H1 (cell line): ENCODE measurements around the gene GRIK4. TPM values are rescaled to one million over a fixed set of nuclear protein-coding genes. Genes with fewer than 3 reads are reported as not detected.

Experiments
- CTCF ChIA-PET: fragments of 300-600 bp; sonication (Branson Sonifier 250); formaldehyde crosslinking; loops from one replicate; lab custom pipeline; 2021; ENCODE audit not compliant: partially characterized antibody; lab: Charles Lee
- POLR2A ChIA-PET: fragments of 300-600 bp; sonication (Branson Sonifier 250); formaldehyde crosslinking; loops from one replicate; lab custom pipeline; 2021; ENCODE audit warnings: inconsistent platforms; ENCODE audit not compliant: partially characterized antibody; lab: Charles Lee
- DNase-seq, 2 experiments: peaks; one replicate each; pipeline versions ENCODE4 v3.0.0 to v3.0.0-alpha.2; 2010 to 2022; ENCODE audit warnings: low spot score in 2 of 2, low read depth in 1 of 2, mixed read lengths in 1 of 2
- FAIRE-seq: peaks from 2 replicates; lab custom pipeline; 2011; peaks lifted over from hg19 to GRCh38; lab: Jason Lieb, UNC
- H2AFZ ChIP-seq: 2 replicates; pipeline ENCODE4 v1.8.1; 2012; ENCODE audit warnings: low read length, inconsistent platforms
- H2AK5ac ChIP-seq: 2 replicates; pipeline ENCODE4 v1.6.1; 2013; ENCODE audit warnings: low read depth, low read length
- H2BK120ac ChIP-seq: replicated peaks from 2 replicates; pipeline ENCODE3; 2013; ENCODE audit warnings: low read depth, low read length, inconsistent platforms
- H2BK12ac ChIP-seq: 2 replicates; pipeline ENCODE4 v1.6.1; 2013; ENCODE audit warnings: low read depth, low read length
- H2BK15ac ChIP-seq: 2 replicates; pipeline ENCODE4 v1.6.1; 2013; ENCODE audit warnings: low read length
- H2BK20ac ChIP-seq: 2 replicates; pipeline ENCODE4 v1.6.1; 2013; ENCODE audit warnings: low read length
- H2BK5ac ChIP-seq: 2 replicates; pipeline ENCODE4 v1.6.1; 2013; ENCODE audit warnings: low read depth, low read length
- H3K14ac ChIP-seq: 2 replicates; pipeline ENCODE4 v1.6.1; 2013; ENCODE audit warnings: inconsistent platforms; ENCODE audit not compliant: insufficient read length
- H3K18ac ChIP-seq: 2 replicates; pipeline ENCODE4 v1.6.1; 2013; ENCODE audit warnings: low read length; ENCODE audit errors: extremely low read depth
- H3K23ac ChIP-seq: 2 replicates; pipeline ENCODE4 v1.6.1; 2013; ENCODE audit warnings: inconsistent platforms; ENCODE audit not compliant: insufficient read length
- H3K23me2 ChIP-seq: 2 replicates; pipeline ENCODE4 v1.6.1; 2013; ENCODE audit warnings: low read depth, low read length
- H3K27ac ChIP-seq: 2 replicates; pipeline ENCODE4 v1.6.1; 2011; ENCODE audit warnings: low read depth, low read length, inconsistent platforms
- H3K27me3 ChIP-seq, 4 experiments: replicated peaks in 1 of 4; 1 replicate in 1 of 4; 2 replicates in 3 of 4; pipeline versions ENCODE4 v1.6.1 to v1.8.1; 2011 to 2013; ENCODE audit warnings: low read length in 3 of 4, mild to moderate bottlenecking in 3 of 4, inconsistent platforms in 2 of 4, mixed read lengths in 2 of 4, moderate library complexity in 1 of 4; ENCODE audit not compliant: control insufficient read depth in 3 of 4, insufficient read depth in 3 of 4; ENCODE audit errors: extremely low read depth in 1 of 4
- H3K36me3 ChIP-seq, 4 experiments: 2 replicates each; pipeline versions ENCODE4 v1.6.1 to v1.8.1; 2011 to 2013; ENCODE audit warnings: mild to moderate bottlenecking in 4 of 4, low read length in 3 of 4, moderate library complexity in 2 of 4, control low read depth in 1 of 4, inconsistent platforms in 1 of 4; ENCODE audit not compliant: insufficient read depth in 4 of 4, control insufficient read depth in 2 of 4
- H3K4ac ChIP-seq: replicated peaks from 2 replicates; pipeline ENCODE3; 2013; ENCODE audit warnings: low read length, low read depth, mixed read lengths, inconsistent platforms; ENCODE audit not compliant: insufficient read length
- H3K4me1 ChIP-seq, 4 experiments: replicated peaks in 1 of 4; 1 replicate in 1 of 4; 2 replicates in 3 of 4; pipeline versions ENCODE4 v1.6.1 to v1.8.1; 2011 to 2013; ENCODE audit warnings: low read length in 3 of 4, inconsistent platforms in 2 of 4, mixed read lengths in 1 of 4; ENCODE audit not compliant: insufficient read depth in 4 of 4, control insufficient read depth in 3 of 4
- H3K4me2 ChIP-seq, 2 experiments: 2 replicates each; pipeline versions ENCODE4 v1.6.1 to v1.8.1; 2011 to 2013; ENCODE audit warnings: low read depth in 2 of 2, low read length in 2 of 2, control low read depth in 1 of 2, inconsistent platforms in 1 of 2, mild to moderate bottlenecking in 1 of 2; ENCODE audit not compliant: insufficient read depth in 1 of 2
- H3K4me3 ChIP-seq, 4 experiments: fragments of 200-600, 300-600 bp in 1 of 4; sonication (generic), shearing (Covaris generic), sonication (Bioruptor Twin) in 1 of 4; 2 replicates each; pipeline versions ENCODE4 v1.5.1 to v1.8.1; 2011 to 2016; ENCODE audit warnings: low read length in 4 of 4, low read depth in 3 of 4, control low read depth in 2 of 4, inconsistent platforms in 2 of 4, mild to moderate bottlenecking in 2 of 4, mixed read lengths in 1 of 4, moderate library complexity in 1 of 4; ENCODE audit not compliant: insufficient read depth in 2 of 4; ENCODE audit errors: extremely low read depth in 1 of 4
- H3K56ac ChIP-seq: replicated peaks from 2 replicates; pipeline ENCODE3; 2013; ENCODE audit warnings: low read depth, mild to moderate bottlenecking, mixed read lengths, low read length, inconsistent platforms; ENCODE audit not compliant: insufficient read length
- H3K79me1 ChIP-seq: 2 replicates; pipeline ENCODE4 v1.6.1; 2013; ENCODE audit warnings: low read depth, low read length, control low read depth
- H3K79me2 ChIP-seq, 2 experiments: 2 replicates each; pipeline versions ENCODE4 v1.6.1 to v1.8.1; 2012 to 2013; ENCODE audit warnings: low read length in 2 of 2, mild to moderate bottlenecking in 2 of 2, inconsistent platforms in 1 of 2; ENCODE audit not compliant: insufficient read depth in 2 of 2, control insufficient read depth in 1 of 2
- H3K9ac ChIP-seq, 4 experiments: replicated peaks in 1 of 4; 1 replicate in 1 of 4; 2 replicates in 3 of 4; pipeline versions ENCODE4 v1.6.1 to v1.8.1; 2011 to 2013; ENCODE audit warnings: low read depth in 3 of 4, low read length in 3 of 4, control low read depth in 2 of 4, mild to moderate bottlenecking in 2 of 4, moderate library complexity in 2 of 4, inconsistent platforms in 1 of 4; ENCODE audit errors: extremely low read depth in 1 of 4
- H3K9me3 ChIP-seq, 2 experiments: 2 replicates each; pipeline versions ENCODE4 v1.6.1 to v1.8.1; 2012 to 2013; ENCODE audit warnings: mild to moderate bottlenecking in 2 of 2, moderate library complexity in 2 of 2, control low read depth in 1 of 2, inconsistent platforms in 1 of 2, low read depth in 1 of 2, low read length in 1 of 2, mixed read lengths in 1 of 2; ENCODE audit not compliant: insufficient read depth in 2 of 2
- H4K20me1 ChIP-seq, 2 experiments: replicated peaks in 1 of 2; 2 replicates each; pipeline versions ENCODE3 to v1.8.1; 2011 to 2013; ENCODE audit warnings: inconsistent platforms in 2 of 2, low read length in 2 of 2, mild to moderate bottlenecking in 1 of 2; ENCODE audit not compliant: insufficient read depth in 2 of 2, control insufficient read depth in 1 of 2
- H4K5ac ChIP-seq: 2 replicates; pipeline ENCODE4 v1.6.1; 2013; ENCODE audit warnings: low read length, low read depth, mixed read lengths, inconsistent platforms; ENCODE audit not compliant: insufficient read length
- H4K8ac ChIP-seq: 2 replicates; pipeline ENCODE4 v1.8.0; 2013; ENCODE audit warnings: mild to moderate bottlenecking, moderate library complexity, low read length, inconsistent platforms; ENCODE audit not compliant: insufficient read depth; ENCODE audit errors: extremely low read depth
- H4K91ac ChIP-seq: replicated peaks from 2 replicates; pipeline ENCODE3; 2013; ENCODE audit warnings: low read length, mixed read lengths, inconsistent platforms; ENCODE audit not compliant: insufficient read length
- CBX8 ChIP-seq: fragments of 300-800, 300-1000 bp; sonication (generic); IDR thresholded peaks from 2 replicates; pipeline ENCODE4 v1.7.1; 2016; ENCODE audit warnings: low read depth, low read length, borderline replicate concordance
- PHF8 ChIP-seq: fragments of 200-600 bp; sonication (generic); conservative IDR thresholded peaks from 2 replicates; pipeline ENCODE4 v1.7.1; 2012; ENCODE audit warnings: low read depth, mild to moderate bottlenecking, inconsistent platforms, low read length, moderate library complexity
- SAP30 ChIP-seq: fragments of 300-600 bp; sonication (generic); IDR thresholded peaks from 2 replicates; pipeline ENCODE4 v1.7.1; 2012; ENCODE audit warnings: low read length, moderate library complexity, mild to moderate bottlenecking, inconsistent platforms; ENCODE audit not compliant: insufficient read depth, insufficient replicate concordance
- WGBS, 2 experiments: shearing (Covaris generic) in 1 of 2; methylation state at CpG; one replicate each; pipeline versions ENCODE4 v1.1.6 to v1.1.7; 2013 to 2015; ENCODE audit warnings: low lambda C conversion rate in 2 of 2, mixed read lengths in 2 of 2, inconsistent platforms in 1 of 2, low coverage in 1 of 2, missing lambda C conversion rate in 1 of 2; ENCODE audit not compliant: insufficient replicate concordance in 2 of 2, insufficient coverage in 1 of 2, insufficient read length in 1 of 2; ENCODE audit errors: extremely low coverage in 1 of 2, missing lambda C conversion rate in 1 of 2; 5-methylcytosine and 5-hydroxymethylcytosine counted together
- polyA plus RNA-seq, 7 experiments: library from polyadenylated mRNA; depleted of rRNA in 3 of 7; stranded (reverse) in 5 of 7; unstranded in 2 of 7; fragments of >200 nt in 5 of 7; fragments of 200-250 nt in 2 of 7; gene quantifications; 1 replicate in 5 of 7; 2 replicates in 1 of 7; 4 replicates in 1 of 7; pipeline versions ENCODE4 v1.2.1 to v1.2.3, GENCODE V29; 2011 to 2013; ENCODE audit warnings: missing spikeins in 2 of 7, mixed read lengths in 2 of 7
- total RNA-seq: library from RNA; stranded (reverse); fragmentation: NEBNext Ultra II Directional; extraction: Animal tissue kit (Norgen Biotek cat#: 25700); gene quantifications from 2 replicates; pipeline ENCODE4 v1.2.1, GENCODE V29; 2021

GRIK4 gene
- total and polyA plus RNA-seq, 2 of the 8 experiments (the other 6 are each of a cell fraction or from before 2014, with no cell fraction given), result 1.2 to 2.9 TPM

DNA sequence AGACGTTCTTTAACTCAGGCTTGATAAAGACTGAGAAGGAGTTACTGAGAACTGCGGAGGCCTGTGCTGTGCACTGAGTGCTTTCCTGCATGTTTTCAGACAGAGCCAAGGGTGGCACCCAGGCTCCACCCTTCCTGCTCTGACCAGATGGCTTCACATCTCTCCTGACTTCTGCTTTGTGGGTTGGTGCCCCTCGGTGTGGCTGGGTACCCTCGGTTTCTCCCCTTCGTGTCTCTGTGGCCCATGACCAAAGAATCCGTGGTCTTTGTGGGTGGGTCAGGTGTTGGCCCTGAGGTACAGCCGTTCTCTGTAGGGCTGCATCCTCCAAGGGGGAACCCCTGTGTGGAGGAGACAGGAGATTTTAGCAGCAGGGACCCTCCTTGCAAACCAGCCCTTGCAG, 34.3 kb downstream of the GRIK4 start:
- FAIRE-seq (no peak), DNase-seq (no peak)
- ChIA-PET CTCF (interaction anchor here (1.2 kb wide), 1 partner anchor 174 kb away, joined by 3 read pairs; no protein-coding TSS in a partner anchor), POLR2A (no interaction called here)
- no peaks in the 10 kb centered on the region; a peak in 1 of 7 replicates for H3K27me3 ChIP-seq
- no peak overlapping the region for H2BK15ac ChIP-seq
- no peaks in the 10 kb centered on the region for H3K36me3 ChIP-seq
- H3K4me2 ChIP-seq, result no peak overlapping the region
- H3K23me2 ChIP-seq, result no peaks in the 10 kb centered on the region; the same call in 1 of the 2 replicates
- H4K5ac ChIP-seq, result no peak overlapping the region
- H3K79me2 ChIP-seq, result no peaks in the 10 kb centered on the region
- no peak overlapping the region for H3K4me3 ChIP-seq
- no peak overlapping the region for H2BK20ac ChIP-seq
- no peaks in the 10 kb centered on the region for H4K20me1 ChIP-seq
- H4K8ac ChIP-seq, result no peak overlapping the region
- H2BK5ac ChIP-seq, result no peak overlapping the region
- no peak overlapping the region for H3K23ac ChIP-seq
- no peak overlapping the region for H3K9ac ChIP-seq
- 83% methylated on average over 7 of the region's 7 CpGs; no CpG with 5 or more reads in 1 of the 2 experiments for WGBS, 2 experiments
- TF ChIP-seq PHF8 (no peak), SAP30 (no peak), CBX8 (no peak)
- H3K56ac ChIP-seq, result no peak overlapping the region
- H3K4ac ChIP-seq, result no peak overlapping the region
- no peaks in the 10 kb centered on the region for H3K79me1 ChIP-seq
- no peak overlapping the region for H3K27ac ChIP-seq
- no peak overlapping the region for H2BK12ac ChIP-seq
- H2AK5ac ChIP-seq, result 0 out of 2 replicates have a peak overlapping the region, but pooled peaks have one; percentile 20
- no peak overlapping the region for H2BK120ac ChIP-seq
- H3K14ac ChIP-seq, result no peak overlapping the region
- H4K91ac ChIP-seq, result no peak overlapping the region
- H3K4me1 ChIP-seq, result peaks cover 4 to 23% (median 12%) of the 10 kb centered on the region in 4 experiments
- H2AFZ ChIP-seq, result no peak overlapping the region
- no peaks in the 10 kb centered on the region for H3K9me3 ChIP-seq
- H3K18ac ChIP-seq, result no peak overlapping the region
